ENCODE data around the gene SORL1. TPM values are rescaled to one million over a fixed set of nuclear protein-coding genes. Genes with fewer than 3 reads are reported as not detected.

SORL1 gene
- total RNA-seq, 1 donor from 2014 or later = 7.1 TPM

DNA sequence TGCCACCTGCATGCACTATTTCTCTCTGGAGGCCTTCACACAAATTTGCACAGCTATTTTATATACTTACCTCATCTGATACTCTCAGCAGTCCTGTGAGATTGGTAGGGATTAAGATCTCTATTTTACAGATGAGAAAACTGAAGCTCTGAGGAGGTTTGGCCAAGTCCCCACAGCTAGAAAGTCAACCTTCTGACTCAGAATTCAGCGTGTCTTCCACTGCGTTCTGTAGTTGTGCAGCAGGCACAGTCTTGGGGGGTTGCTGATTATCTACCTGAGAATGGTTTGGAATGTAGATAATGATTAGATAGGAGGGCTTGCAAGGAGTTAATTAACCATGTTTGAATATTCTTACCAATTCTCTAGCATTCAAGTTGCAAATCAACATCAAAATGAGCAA, 2.5 kb upstream of the SORL1 start:
- TF ChIP-seq, protein P1, sequence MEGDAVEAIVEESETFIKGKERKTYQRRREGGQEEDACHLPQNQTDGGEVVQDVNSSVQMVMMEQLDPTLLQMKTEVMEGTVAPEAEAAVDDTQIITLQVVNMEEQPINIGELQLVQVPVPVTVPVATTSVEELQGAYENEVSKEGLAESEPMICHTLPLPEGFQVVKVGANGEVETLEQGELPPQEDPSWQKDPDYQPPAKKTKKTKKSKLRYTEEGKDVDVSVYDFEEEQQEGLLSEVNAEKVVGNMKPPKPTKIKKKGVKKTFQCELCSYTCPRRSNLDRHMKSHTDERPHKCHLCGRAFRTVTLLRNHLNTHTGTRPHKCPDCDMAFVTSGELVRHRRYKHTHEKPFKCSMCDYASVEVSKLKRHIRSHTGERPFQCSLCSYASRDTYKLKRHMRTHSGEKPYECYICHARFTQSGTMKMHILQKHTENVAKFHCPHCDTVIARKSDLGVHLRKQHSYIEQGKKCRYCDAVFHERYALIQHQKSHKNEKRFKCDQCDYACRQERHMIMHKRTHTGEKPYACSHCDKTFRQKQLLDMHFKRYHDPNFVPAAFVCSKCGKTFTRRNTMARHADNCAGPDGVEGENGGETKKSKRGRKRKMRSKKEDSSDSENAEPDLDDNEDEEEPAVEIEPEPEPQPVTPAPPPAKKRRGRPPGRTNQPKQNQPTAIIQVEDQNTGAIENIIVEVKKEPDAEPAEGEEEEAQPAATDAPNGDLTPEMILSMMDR (IDR thresholded peaks at IDR 0.05; ENCODE audit: borderline replicate concordance) = no peak
- peaks cover 44% of the 10 kb centered on the region for H3K27me3 ChIP-seq (ENCODE audit: low read depth)
- H3K9me3 ChIP-seq (replicated peaks) = no peaks in the 10 kb centered on the region
- DNase-seq = no peak
- peaks cover 14% of the 10 kb centered on the region for H3K4me1 ChIP-seq
- intact Hi-C loops (cut with micrococcal nuclease) = no loop called here
- no peaks in the 10 kb centered on the region for H3K36me3 ChIP-seq
- H3K27ac ChIP-seq (replicated peaks) = no peak overlapping the region
- no peak overlapping the region for H3K4me3 ChIP-seq

DNA sequence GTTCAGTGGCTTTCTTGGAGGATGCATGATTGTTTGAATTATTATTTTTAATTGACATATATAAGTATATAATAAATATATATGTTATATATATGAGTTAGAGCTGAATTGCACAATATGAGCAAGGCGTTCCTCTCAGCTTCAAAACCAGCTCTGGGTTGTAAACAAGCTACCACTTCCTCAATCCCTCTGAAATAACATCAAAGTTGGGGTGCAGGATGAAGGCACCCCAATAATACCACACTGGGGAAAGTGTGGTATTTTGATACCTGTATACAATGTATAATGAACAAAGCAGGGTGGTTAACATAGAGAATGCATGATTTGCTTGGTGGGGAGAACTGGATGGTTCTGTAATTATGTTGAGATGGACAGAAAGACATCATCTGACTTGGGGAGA, 1.7 kb upstream of the SORL1 start:
- no peaks in the 10 kb centered on the region for H3K9me3 ChIP-seq (replicated peaks)
- peaks cover 14% of the 10 kb centered on the region for H3K4me1 ChIP-seq
- no peaks in the 10 kb centered on the region for H3K36me3 ChIP-seq
- intact Hi-C loops (cut with micrococcal nuclease) = no loop called here
- TF ChIP-seq, protein P1 (IDR thresholded peaks at IDR 0.05; ENCODE audit: borderline replicate concordance) = no peak
- H3K27me3 ChIP-seq (ENCODE audit: low read depth) = peaks cover 44% of the 10 kb centered on the region
- no peak overlapping the region for H3K4me3 ChIP-seq
- H3K27ac ChIP-seq (replicated peaks) = no peak overlapping the region
- no peak for DNase-seq

DNA sequence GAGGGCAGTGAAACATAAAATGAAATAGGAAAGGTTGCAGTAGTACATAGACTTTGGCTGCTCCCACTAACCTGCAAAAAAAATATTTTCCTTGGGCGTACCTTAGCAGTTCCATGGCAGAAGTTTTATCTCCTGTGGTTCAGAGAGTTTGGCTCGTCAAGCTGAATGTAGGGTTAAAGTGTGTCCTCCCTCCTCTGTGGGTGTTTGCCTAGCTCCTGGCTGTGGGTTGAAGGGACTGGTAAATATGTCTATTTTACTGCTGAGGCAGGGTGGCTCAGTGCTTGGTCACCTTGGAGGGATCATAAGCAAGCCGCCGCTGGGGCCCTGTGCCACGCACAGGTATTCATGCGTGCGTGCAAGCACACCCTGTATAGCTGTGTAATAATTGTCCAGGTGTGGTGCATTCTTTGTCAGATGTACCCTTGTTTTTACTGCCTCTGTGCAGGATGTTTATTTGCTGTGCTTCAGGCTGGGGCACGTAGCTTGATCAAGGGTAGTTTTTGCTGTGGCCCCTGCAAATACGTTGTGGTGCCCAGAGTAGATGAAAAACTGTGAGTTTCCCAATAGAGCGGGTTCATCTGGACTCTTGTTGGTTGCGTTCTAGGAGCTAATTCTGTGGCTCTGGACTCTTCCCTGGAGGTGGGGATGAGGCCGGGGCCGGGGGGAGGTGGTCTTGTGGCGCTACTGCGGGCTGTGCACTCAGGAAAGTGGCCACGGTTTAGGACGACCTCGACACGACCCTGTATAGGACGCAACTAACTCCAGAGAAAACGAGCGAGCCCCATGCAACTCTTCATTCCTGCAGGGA, 732 bp upstream of the SORL1 start:
- Histone ChIP-seq H3K4me1 (peaks cover 14% of the 10 kb centered on the region), H3K27ac (replicated peaks) (peak overlapping the region; percentile 33)

DNA sequence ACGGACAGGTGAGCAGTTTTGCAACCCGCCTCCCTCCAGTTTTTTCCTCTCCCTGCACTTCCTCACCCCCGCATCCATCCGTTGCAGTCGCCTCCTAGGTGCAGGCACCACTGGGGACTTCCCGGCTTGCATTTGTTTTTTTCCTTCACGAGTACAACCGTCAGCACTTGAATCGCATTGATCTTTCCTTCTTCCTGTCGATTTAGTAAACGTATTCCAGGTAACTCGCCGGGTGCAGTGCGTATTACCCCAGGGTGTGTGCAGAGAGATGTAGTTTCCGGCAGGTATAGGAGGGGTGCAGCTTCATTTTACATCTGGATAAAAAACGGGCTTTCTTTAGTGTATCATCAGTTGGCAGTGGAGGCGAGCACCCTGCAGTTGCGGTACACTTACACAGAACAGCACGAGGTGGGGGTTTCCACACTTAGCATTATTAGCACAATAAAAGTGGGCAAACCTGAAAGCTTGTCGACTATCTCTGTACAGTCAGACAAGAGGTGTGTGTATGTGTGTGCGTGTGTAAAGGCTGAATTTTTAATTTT, 566 bp downstream of the SORL1 start, which contains the start of gene SORL1-AS1:
Gene SORL1-AS1 (minus strand): TSS at position 359 of the 542 bp plus-strand sequence.
- no peaks in the 10 kb centered on the region for H3K9me3 ChIP-seq (replicated peaks)
- H3K27me3 ChIP-seq (ENCODE audit: low read depth) = peaks cover 44% of the 10 kb centered on the region
- H3K27ac ChIP-seq (replicated peaks) = peak within 1 kb of the TSS; percentile 33
- peak within 1 kb of the TSS; percentile 81 for H3K4me3 ChIP-seq
- peaks cover 14% of the 10 kb centered on the region for H3K4me1 ChIP-seq
- intact Hi-C loops (cut with micrococcal nuclease) = no loop called here
- no peaks in the 10 kb centered on the region for H3K36me3 ChIP-seq
- no peak for DNase-seq
- TF ChIP-seq, protein P1 (IDR thresholded peaks at IDR 0.05; ENCODE audit: borderline replicate concordance) = no peak

More for the DNA sequence above, 732 bp upstream of the SORL1 start:
- Histone ChIP-seq H3K27me3 (ENCODE audit: low read depth) (peaks cover 44% of the 10 kb centered on the region), H3K9me3 (replicated peaks) (no peaks in the 10 kb centered on the region), H3K4me3 (peak overlapping the region; percentile 81), H3K36me3 (no peaks in the 10 kb centered on the region)
- TF ChIP-seq, protein P1 (IDR thresholded peaks at IDR 0.05; ENCODE audit: borderline replicate concordance) = no peak
- no peak for DNase-seq
- intact Hi-C loops (cut with micrococcal nuclease) = no loop called here

DNA sequence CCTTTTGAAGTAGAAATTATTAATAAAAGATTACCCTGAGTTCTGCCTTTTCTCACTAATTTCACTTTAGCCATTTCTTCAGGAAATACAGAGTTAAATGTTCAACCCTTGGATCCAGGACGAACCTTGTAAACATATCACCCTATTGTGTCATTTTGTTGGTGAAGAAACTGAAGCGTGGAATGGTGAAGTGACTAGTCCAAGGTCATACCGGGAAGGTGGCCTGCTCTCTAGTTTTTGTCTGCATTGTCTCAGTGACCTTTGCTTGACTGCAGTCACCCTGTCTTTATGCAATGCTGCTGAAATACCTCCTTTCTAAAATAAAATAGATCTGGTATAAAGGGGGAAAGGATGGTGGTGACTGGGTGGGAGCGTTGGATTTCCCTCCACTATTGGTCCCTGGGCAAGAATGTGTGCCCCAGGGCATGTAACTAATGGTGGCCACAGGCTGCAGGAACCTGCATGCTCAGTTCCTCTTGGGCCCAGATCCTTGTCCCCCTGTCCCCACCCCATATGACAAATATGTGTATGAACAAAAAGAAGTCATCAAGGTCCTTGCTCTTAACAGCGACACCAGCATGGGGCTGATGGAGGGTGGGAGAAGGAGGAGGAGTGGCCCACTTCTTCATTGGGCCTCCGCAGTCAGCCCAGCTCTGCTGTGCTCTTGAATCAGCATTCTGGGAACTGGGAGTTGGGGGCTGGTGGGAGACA, 1.6 kb downstream of the SORL1 start:
- Histone ChIP-seq H3K4me3 (no peak overlapping the region), H3K9me3 (replicated peaks) (no peaks in the 10 kb centered on the region), H3K27me3 (ENCODE audit: low read depth) (peaks cover 44% of the 10 kb centered on the region), H3K36me3 (no peaks in the 10 kb centered on the region), H3K27ac (replicated peaks) (no peak overlapping the region), H3K4me1 (peaks cover 14% of the 10 kb centered on the region)
- TF ChIP-seq, protein P1 (IDR thresholded peaks at IDR 0.05; ENCODE audit: borderline replicate concordance) = no peak
- intact Hi-C loops (cut with micrococcal nuclease) = no loop called here
- DNase-seq = no peak
